Measurements from ENCODE around the gene PLD5.

DNA sequence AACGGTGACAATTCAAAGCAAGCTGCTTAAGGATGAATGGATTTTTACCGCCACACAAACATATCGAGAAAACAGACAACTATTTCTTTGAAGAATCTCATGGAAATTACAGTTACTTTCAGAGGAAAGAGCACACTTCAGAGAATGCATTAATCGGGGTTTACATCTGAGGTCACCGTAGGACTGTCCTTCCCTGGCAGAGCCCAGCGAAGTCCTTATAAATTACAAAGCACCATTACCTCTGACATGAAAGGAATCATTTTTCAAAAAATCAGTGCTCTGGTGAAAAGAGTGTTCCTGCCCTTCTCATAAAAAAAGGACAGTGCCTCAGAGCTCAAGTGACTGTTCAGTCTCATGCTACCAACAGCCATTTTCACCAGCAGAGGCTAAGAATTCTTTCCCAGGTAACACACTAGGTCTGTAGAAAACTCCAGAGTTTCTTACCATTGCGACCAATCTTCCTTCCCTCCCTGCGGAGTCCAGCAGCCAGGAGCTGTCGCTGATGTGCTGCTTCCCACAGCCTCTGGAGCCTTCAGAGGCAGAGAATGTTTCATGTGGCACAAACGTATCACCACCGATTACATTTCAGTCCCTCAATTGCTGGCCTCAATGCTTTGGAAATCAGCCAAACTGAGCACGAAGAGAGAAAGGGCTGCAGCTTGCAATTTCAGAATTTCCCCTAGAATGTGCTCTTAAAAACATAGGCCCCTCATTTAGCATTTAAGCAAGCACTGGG lies 75.4 kb downstream of the PLD5 start:
- TF ChIP-seq POLR2AphosphoS5 (IDR thresholded peaks at IDR 0.05; ENCODE audit: low read depth, low read length) (no peak), POLR2A (IDR thresholded peaks at IDR 0.05; ENCODE audit: low read depth, low read length) (no peak), POU2F2 (IDR thresholded peaks at IDR 0.05; ENCODE audit: low read depth, low read length) (no peak), SPI1 (IDR thresholded peaks at IDR 0.05; ENCODE audit: low read depth, low read length) (no peak)

All from GM12891 (cell line).